ENCODE data around the gene KRTAP10-12. TPM values are rescaled to one million over a fixed set of nuclear protein-coding genes. Genes with fewer than 3 reads are reported as not detected.

KRTAP10-12 gene
- total and polyA plus RNA-seq, 10 donors, result not detected

GRCh38 chr21:44727757-44728156 is 30.8 kb downstream of the KRTAP10-12 start:
- H3K36me3 ChIP-seq, result no peaks in the 10 kb centered on the region
- H3K9me3 ChIP-seq, result no peaks in the 10 kb centered on the region
- 60 to 66% (median 62%) methylated on average over 6 to 9 of the region's 9 CpGs for whole genome bisulfite sequencing, 5 donors
- no peak overlapping the region for H3K27ac ChIP-seq
- peaks cover 5 to 15% (median 9%) of the 10 kb centered on the region in 6 donors for H3K4me1 ChIP-seq
- peaks cover 3 to 75% (median 46%) of the 10 kb centered on the region in 7 donors for H3K27me3 ChIP-seq (replicated peaks in 1 of 7)
- H3K4me3 ChIP-seq, result no peak overlapping the region
- peak; percentile 55 for DNase-seq
- TF ChIP-seq, protein P1, sequence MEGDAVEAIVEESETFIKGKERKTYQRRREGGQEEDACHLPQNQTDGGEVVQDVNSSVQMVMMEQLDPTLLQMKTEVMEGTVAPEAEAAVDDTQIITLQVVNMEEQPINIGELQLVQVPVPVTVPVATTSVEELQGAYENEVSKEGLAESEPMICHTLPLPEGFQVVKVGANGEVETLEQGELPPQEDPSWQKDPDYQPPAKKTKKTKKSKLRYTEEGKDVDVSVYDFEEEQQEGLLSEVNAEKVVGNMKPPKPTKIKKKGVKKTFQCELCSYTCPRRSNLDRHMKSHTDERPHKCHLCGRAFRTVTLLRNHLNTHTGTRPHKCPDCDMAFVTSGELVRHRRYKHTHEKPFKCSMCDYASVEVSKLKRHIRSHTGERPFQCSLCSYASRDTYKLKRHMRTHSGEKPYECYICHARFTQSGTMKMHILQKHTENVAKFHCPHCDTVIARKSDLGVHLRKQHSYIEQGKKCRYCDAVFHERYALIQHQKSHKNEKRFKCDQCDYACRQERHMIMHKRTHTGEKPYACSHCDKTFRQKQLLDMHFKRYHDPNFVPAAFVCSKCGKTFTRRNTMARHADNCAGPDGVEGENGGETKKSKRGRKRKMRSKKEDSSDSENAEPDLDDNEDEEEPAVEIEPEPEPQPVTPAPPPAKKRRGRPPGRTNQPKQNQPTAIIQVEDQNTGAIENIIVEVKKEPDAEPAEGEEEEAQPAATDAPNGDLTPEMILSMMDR (IDR thresholded peaks at IDR 0.05 in 8 of 11, conservative IDR thresholded peaks at IDR 0.05 in 3 of 11), result no peak
- TF ChIP-seq POLR2A (IDR thresholded peaks at IDR 0.05) (no peak), POLR2AphosphoS5 (IDR thresholded peaks at IDR 0.05) (no peak)
- intact Hi-C loops (cut with DNase I; ENCODE audit: low total_unique reads), result no loop called here

DNA sequence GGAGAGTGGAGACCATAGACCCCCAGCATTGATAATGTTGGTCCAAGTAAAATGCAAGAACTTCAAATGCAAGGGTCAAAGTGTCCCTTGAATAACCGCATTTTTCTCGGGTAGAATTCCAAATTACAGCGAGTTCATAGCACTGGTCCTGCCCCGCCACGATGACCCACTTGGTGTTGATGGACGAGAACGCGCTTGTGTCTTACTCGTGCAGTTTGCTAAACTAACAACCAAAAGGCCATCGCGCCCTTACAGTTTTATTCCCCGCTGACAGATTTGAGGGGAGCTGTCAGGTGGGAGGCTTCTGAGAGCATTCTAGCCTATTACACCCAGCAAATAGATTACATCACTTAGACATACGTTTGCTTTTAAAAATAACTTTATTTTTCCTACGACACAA is 31.7 kb downstream of the KRTAP10-12 start:
- H3K36me3 ChIP-seq, result no peaks in the 10 kb centered on the region
- 90 to 92% (median 91%) methylated on average over 14 of the region's 14 CpGs for WGBS, 5 donors
- no peak overlapping the region for H3K4me3 ChIP-seq
- H3K27ac ChIP-seq, result no peak overlapping the region
- peaks cover under 1 to 5% (median 3%) of the 10 kb centered on the region in 6 donors for H3K4me1 ChIP-seq
- intact Hi-C loops (cut with DNase I; ENCODE audit: low total_unique reads), result no loop called here
- no peaks in the 10 kb centered on the region for H3K9me3 ChIP-seq
- TF ChIP-seq, protein P1 (IDR thresholded peaks at IDR 0.05 in 8 of 11, conservative IDR thresholded peaks at IDR 0.05 in 3 of 11), result no peak
- TF ChIP-seq POLR2A (IDR thresholded peaks at IDR 0.05) (no peak), POLR2AphosphoS5 (IDR thresholded peaks at IDR 0.05) (no peak)
- DNase-seq, result no peak
- H3K27me3 ChIP-seq (replicated peaks in 1 of 7), result peaks cover 3 to 70% (median 36%) of the 10 kb centered on the region in 7 donors

DNA sequence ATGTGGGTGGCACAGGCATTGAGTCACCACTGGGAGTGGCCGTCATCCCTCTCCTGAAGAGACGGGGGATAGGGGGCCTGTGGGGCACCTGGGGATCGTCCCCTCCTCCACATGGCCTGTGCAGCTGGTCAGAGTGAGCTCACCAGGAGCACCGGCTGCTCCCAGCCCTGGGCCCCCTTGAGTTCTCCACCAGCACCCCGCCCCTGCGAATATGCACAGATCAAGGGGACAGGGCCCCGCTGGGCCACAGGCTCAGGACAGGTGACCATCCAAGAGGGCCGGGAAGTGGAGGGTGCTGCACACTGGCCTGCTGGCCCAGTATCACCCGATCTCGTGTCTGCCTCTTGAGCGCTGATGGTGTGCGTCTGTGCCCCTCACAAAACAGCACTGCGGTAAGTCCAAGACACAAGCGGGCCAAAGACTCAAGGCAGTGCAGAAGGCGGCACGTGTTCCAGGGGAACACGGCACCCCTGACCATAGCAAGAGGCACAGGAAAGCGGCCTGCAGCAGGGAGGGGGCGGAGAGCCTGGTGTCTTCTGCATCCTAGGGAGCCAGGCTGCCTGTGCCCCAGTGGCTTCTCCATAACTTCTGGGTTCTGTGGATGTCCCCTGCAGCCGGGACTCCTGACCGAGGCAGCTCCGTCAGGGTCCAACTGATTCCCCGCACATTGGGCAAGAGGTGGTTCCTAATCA is 32.5 kb downstream of the KRTAP10-12 start:
- Histone ChIP-seq H3K36me3 (no peaks in the 10 kb centered on the region), H3K27me3 (replicated peaks in 1 of 7) (peaks cover 0 to 68% (median 29%) of the 10 kb centered on the region in 7 donors), H3K4me1 (no peaks in the 10 kb centered on the region), H3K4me3 (no peak overlapping the region), H3K9me3 (no peaks in the 10 kb centered on the region), H3K27ac (no peak overlapping the region)
- 90 to 92% (median 91%) methylated on average over 16 to 23 of the region's 23 CpGs for WGBS, 5 donors
- no peak for DNase-seq
- intact Hi-C loops (cut with DNase I; ENCODE audit: low total_unique reads), result loop anchor here (5.0 kb wide), 1 partner anchor 127 kb away; the partner anchor contains the start of gene KRTAP10-7
- TF ChIP-seq POLR2A (IDR thresholded peaks at IDR 0.05), result no peak
- TF ChIP-seq POLR2AphosphoS5 (IDR thresholded peaks at IDR 0.05), result no peak
- TF ChIP-seq, protein P1 (IDR thresholded peaks at IDR 0.05 in 8 of 11, conservative IDR thresholded peaks at IDR 0.05 in 3 of 11), result no peak

DNA sequence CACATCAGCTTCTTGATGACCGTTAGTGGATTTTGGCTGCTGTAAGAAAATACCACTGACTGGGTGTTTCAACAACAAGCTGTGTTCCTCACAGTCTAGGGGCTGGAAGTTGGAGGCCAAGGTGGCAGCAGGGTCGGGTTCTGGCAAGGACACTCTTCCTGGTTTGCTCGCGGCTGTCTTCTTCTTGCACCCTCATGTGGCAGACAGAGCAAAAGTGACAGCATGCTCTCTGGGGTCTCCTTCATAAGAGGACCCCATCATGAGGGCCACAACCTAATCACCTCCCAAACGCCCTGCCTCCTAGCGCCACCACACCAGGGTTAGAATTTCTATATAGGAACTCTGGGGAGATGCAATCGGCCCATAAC is 33.0 kb downstream of the KRTAP10-12 start:
- DNase-seq, result no peak
- Histone ChIP-seq H3K27ac (no peak overlapping the region), H3K27me3 (replicated peaks in 1 of 7) (peaks cover 0 to 65% (median 25%) of the 10 kb centered on the region in 7 donors), H3K9me3 (peaks cover 0 to 2% (median 0%) of the 10 kb centered on the region in 8 donors), H3K36me3 (no peaks in the 10 kb centered on the region), H3K4me1 (no peaks in the 10 kb centered on the region), H3K4me3 (no peak overlapping the region)
- intact Hi-C loops (cut with DNase I; ENCODE audit: low total_unique reads), result loop anchor here (5.0 kb wide), 1 partner anchor 128 kb away; the partner anchor contains the start of gene KRTAP10-7
- TF ChIP-seq, protein P1 (IDR thresholded peaks at IDR 0.05 in 8 of 11, conservative IDR thresholded peaks at IDR 0.05 in 3 of 11), result no peak
- TF ChIP-seq POLR2AphosphoS5 (IDR thresholded peaks at IDR 0.05) (no peak), POLR2A (IDR thresholded peaks at IDR 0.05) (no peak)
- 82 to 93% (median 87%) methylated on average over 5 to 7 of the region's 7 CpGs for WGBS, 5 donors

Data from spleen (tissue), 11 donors.